Coronary artery (tissue), 2 donors: ENCODE results near the gene ZNG1B.
"Not testable (repeated sequence)": the region's sequence is repeated elsewhere in the genome, so short reads cannot be mapped to it uniquely, and the experiment has no call there.

ENCODE experiments used
- DNase-seq: peaks from one replicate; pipeline ENCODE4 v3.0.0-alpha.2; 2017; ENCODE audit warnings: low spot score
- H3K27ac ChIP-seq, 2 donors: fragments of 200-600 bp; sonication (generic); one replicate each; pipeline ENCODE4 v1.5.1; 2016 to 2019
- H3K4me3 ChIP-seq: fragments of 200-600 bp; sonication (generic); 2 replicates; pipeline ENCODE4 v1.5.1; 2016; ENCODE audit warnings: mild to moderate bottlenecking, moderate library complexity

ZNG1B gene

GRCh38 chr2:113498365-113498764 lies 60.9 kb downstream of the ZNG1B start, which contains the start of gene FOXD4L1:
Gene FOXD4L1, plus strand, starts transcription at chr2:113498665. Its CDS starts 592 bp downstream, at chr2:113499257.
- DNase-seq, H3K4me3 ChIP-seq, H3K27ac ChIP-seq: not testable (repeated sequence)

DNA sequence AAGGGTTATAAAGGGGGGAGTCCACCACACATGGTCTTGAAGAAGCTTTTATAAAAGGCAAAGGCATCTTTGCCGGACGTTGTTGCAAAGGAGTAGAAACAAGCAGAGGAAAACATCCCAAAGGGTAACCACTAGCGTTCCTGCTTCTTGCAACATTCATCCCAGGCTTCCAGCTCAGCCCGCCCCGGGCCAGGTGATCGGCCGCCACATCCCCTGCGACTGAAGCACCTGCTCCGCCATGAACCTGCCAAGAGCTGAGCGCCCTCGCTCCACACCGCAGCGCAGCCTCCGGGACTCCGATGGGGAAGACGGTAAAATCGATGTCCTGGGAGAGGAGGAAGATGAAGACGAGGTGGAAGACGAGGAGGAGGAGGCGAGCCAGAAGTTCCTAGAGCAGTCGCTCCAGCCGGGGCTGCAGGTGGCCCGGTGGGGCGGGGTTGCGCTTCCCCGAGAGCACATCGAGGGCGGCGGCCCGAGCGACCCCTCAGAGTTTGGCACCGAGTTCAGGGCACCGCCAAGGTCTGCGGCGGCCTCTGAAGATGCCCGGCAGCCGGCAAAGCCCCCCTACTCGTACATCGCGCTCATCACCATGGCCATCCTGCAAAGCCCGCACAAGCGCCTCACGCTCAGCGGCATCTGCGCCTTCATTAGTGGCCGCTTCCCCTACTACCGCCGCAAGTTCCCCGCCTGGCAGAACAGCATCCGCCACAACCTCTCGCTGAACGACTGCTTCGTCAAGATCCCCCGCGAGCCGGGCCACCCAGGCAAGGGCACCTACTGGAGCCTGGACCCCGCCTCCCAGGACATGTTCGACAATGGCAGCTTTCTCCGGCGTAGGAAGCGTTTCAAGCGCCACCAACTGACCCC lies 61.8 kb downstream of the ZNG1B start:
- DNase-seq, result peak; percentile 26
- H3K4me3 ChIP-seq, H3K27ac ChIP-seq: not testable (repeated sequence)

DNA sequence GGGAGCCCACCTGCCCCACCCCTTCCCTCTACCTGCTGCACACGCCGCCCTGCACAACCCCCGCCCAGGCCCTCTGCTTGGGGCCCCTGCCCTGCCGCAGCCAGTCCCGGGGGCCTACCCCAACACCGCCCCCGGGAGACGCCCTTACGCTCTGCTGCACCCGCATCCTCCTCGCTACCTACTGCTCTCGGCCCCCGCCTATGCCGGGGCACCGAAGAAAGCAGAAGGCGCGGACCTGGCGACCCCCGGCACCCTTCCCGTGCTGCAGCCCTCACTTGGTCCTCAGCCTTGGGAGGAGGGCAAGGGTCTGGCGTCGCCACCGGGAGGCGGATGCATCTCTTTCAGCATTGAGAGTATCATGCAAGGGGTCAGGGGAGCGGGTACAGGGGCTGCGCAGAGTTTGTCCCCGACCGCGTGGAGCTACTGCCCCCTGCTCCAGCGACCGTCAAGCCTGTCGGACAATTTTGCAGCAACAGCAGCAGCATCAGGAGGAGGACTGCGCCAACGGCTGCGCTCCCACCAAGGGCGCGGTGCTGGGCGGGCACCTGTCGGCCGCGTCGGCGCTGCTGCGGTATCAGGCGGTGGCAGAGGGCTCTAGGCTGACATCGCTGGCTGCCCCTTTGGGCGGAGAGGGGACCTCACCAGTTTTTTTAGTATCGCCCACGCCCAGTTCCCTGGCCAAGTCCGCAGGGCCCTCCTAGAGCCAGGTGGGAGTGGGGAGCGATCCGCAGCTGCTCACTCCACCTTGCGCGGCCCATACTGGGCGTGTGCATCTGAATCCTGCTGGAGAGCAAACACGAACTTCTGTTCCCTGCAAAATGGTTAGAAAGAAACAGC lies 62.6 kb downstream of the ZNG1B start:
- DNase-seq, H3K4me3 ChIP-seq, H3K27ac ChIP-seq: not testable (repeated sequence)

GRCh38 chr2:113500723-113501038 lies 63.2 kb downstream of the ZNG1B start:
- H3K27ac ChIP-seq, H3K4me3 ChIP-seq: not testable (repeated sequence)
- peak; percentile 14 for DNase-seq

- peak overlapping the region; percentile 71 for H3K4me3 ChIP-seq
- DNase-seq, result peak; percentile 40
- H3K27ac ChIP-seq, result not testable (repeated sequence)
These were observed 65.0 kb downstream of the ZNG1B start for GRCh38 chr2:113502216-113503093.

DNA sequence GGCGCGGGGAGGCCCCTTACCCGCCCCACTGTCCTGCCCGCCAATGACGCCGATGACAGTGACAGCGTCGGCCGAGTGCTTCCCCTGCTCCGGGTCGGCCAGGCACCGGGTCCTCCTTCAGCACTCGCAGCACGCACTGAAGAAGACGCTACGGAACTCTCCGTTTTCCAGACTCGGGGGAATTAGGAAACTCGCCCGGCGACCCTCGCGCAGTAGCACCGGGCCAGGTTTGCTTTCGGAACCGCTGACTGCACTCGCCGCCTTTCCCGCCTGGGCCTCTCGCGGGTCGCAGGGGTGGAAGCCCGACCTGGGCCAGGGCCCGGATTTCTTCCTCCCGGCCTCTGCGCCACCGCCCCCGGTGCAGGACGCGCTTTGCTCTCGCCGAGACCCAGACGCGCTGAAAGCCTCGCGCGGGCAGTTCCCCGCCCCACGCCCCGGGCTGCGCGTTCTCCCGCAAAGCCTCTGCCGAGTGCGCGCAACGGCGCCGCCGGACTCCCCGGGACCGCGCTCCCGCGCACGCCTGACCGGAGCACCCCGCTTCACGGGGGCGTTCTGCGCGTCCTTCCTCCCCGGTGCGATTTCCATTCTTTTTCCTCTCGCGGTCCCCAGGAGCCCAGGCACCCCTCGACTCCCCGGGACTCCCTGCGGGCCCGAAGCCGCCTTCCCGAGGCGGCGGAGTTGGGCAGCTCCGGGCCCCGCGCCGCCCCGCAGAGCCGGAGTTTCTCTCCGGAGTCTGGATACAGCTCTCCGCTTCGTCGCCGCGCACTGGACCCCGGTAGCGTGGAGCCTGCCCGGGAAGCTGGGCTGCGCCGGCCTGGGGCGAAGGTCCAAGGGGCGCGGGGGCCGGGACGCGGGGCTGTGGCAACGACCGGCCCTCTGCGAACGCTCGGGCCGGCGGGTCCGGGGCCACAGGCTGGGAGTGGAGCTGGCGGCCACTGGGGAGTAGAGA lies 65.9 kb downstream of the ZNG1B start:
- DNase-seq, result peak; percentile 68
- peak overlapping the region; percentile 71 for H3K4me3 ChIP-seq
- not testable (repeated sequence) for H3K27ac ChIP-seq

- H3K4me3 ChIP-seq, result peak overlapping the region; percentile 71
- H3K27ac ChIP-seq, result not testable (repeated sequence)
- peak; percentile 17 for DNase-seq
These were observed 66.6 kb downstream of the ZNG1B start for GRCh38 chr2:113504081-113504480.

GRCh38 chr2:113507394-113508140 lies 70.1 kb downstream of the ZNG1B start:
- H3K4me3 ChIP-seq, H3K27ac ChIP-seq: not testable (repeated sequence)
- DNase-seq, result peak; percentile 12

GRCh38 chr2:113508187-113508586 lies 70.7 kb downstream of the ZNG1B start:
- H3K4me3 ChIP-seq, result not testable (repeated sequence)
- DNase-seq, result peak; percentile 31

GRCh38 chr2:113510913-113511312 lies 73.4 kb downstream of the ZNG1B start:
- not testable (repeated sequence) for DNase-seq, H3K4me3 ChIP-seq, H3K27ac ChIP-seq

More at GRCh38 chr2:113508187-113508586, 70.7 kb downstream of the ZNG1B start:
- not testable (repeated sequence) for H3K27ac ChIP-seq

- DNase-seq, result peak; percentile 33
- not testable (repeated sequence) for H3K4me3 ChIP-seq, H3K27ac ChIP-seq
These were observed 74.4 kb downstream of the ZNG1B start for GRCh38 chr2:113511859-113512258.

DNA sequence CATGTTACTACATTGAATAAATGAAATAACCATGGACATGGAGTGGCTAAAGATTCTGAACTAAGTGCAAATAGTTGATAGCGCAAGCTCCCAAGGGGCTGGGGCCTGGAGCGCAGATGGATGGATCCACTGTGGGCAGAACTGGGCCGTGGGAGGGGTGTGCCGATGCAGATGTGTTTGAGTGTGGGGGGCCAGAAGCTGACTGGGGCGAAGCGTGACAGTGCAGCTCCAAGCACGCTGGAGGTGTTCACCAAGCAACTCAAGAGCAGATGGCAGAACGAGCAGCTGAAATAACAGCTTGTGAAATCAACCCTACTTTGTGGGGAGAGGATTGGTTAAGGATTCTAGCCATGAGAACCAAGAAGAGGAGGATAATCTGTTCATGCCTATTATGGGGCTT lies 78.0 kb downstream of the ZNG1B start:
- peak; percentile 2 for DNase-seq
- H3K4me3 ChIP-seq, H3K27ac ChIP-seq: not testable (repeated sequence)

DNA sequence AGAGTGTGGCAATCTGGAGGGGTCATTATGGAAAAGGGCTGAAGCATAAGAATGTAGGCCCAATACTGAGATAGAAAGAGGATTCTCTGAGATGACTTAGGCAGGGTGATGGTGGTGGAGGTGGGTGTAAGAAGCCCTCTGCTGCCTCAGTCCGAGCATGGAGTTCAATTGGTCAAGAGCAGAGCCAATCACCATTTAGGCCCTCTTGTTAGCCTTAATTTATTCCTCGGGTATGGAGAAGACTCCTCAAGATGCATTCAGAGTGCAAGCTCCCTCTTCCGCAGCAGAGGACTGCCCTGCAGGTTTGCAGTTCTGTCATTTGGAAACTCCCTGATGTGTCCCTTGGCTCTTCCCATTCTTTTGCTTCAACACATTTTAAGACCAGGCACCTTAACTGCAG lies 78.5 kb downstream of the ZNG1B start:
- H3K4me3 ChIP-seq, H3K27ac ChIP-seq, DNase-seq: not testable (repeated sequence)

DNA sequence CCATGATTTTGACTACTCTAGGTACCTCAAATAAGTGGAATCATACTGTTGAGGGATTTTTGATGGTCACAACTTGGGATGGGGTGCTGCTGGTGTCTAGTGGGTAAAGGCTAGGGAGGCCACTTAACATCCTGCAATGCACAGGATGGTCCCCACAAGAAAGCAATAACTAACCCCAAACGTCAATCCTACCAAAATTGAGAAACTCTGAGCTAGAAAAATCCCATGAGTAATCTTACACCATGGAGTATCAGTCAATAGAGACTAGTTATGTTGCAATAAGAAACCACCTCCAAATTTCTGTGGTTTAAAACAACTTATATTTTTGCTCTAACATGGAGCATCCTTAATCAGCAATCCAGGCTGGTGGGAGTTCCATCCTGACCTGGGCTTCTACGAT lies 79.5 kb downstream of the ZNG1B start:
- not testable (repeated sequence) for DNase-seq, H3K27ac ChIP-seq, H3K4me3 ChIP-seq

- H3K4me3 ChIP-seq, H3K27ac ChIP-seq, DNase-seq: not testable (repeated sequence)
These were observed 83.3 kb downstream of the ZNG1B start for GRCh38 chr2:113520837-113521236.

GRCh38 chr2:113521492-113521891 lies 84.0 kb downstream of the ZNG1B start:
- DNase-seq, H3K27ac ChIP-seq, H3K4me3 ChIP-seq: not testable (repeated sequence)

DNA sequence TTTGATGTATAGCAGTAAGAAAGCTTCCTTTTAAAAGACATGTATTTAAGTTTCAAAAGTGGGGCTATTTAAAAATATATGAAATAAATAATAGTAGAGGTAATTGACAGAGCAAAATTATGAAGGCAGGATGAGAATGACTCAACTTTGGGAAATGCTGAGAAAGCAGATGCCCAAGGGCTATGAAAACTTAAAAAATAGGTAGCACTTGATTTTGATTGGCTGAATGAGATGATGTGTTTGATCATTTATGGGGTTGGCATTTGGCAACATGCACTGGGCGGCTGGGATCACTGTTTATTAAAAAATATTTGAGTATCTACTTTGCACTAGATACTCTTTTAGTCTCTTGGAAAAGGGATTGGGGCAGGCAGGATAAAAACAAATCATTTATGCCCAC lies 87.5 kb downstream of the ZNG1B start:
- not testable (repeated sequence) for H3K27ac ChIP-seq, H3K4me3 ChIP-seq, DNase-seq
